HL-60/S4 treated with phorbol 12-myristate 13-acetate at 8.2 ng/mL for 4 days and 3 days (cell line): ENCODE measurements around the gene MUC5B.
"Not testable (repeated sequence)": the region's sequence is repeated elsewhere in the genome, so short reads cannot be mapped to it uniquely, and the experiment has no call there.

ENCODE experiments used
- in situ Hi-C: fragments of 300-500 bp; cut with MboI; formaldehyde crosslinking; loops from 2 replicates; pipeline ENCODE4 v1.15.0; 2022; ENCODE audit warnings: low sequenced_read_pairs

The MUC5B gene

DNA sequence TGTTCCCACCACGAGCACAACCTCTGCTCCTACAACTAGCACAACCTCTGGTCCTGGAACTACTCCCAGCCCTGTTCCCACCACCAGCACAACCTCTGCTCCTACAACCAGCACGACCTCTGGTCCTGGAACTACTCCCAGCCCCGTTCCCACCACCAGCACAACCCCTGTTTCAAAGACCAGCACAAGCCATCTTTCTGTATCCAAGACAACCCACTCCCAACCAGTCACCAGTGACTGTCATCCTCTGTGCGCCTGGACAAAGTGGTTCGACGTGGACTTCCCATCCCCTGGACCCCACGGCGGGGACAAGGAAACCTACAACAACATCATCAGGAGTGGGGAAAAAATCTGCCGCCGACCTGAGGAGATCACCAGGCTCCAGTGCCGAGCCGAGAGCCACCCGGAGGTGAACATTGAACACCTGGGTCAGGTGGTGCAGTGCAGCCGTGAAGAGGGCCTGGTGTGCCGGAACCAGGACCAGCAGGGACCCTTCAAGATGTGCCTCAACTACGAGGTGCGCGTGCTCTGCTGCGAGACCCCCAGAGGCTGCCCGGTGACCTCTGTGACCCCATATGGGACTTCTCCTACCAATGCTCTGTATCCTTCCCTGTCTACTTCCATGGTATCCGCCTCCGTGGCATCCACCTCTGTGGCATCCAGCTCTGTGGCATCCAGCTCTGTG is 30.9 kb upstream of the MUC5B start:
- in situ Hi-C loops: not testable (repeated sequence)

DNA sequence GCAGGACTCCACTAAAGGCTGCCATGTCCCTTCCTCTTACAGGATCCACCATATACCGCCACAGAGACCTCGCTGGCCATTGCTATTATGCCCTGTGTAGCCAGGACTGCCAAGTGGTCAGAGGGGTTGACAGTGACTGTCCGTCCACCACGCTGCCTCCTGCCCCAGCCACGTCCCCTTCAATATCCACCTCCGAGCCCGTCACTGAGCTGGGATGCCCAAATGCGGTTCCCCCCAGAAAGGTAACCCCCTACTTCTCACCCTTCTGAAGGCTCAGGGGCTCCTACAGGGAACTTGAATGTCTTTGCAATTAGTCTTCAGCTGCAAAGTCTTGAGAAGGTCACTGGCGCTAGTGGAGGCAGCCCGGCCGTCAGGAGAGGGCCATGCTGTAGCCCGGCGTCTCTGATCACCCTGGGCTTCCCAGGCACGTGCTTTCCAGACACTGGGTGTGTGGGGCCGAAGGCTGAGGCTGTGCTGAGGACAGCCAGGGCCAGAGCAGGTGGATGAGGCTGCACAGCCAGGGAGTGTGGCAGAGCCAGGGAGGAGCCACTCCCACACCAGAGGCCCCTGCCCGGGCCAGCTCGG is 30.0 kb upstream of the MUC5B start:
- in situ Hi-C loops: no loop called here

GRCh38 chr11:1193326-1194230 is 29.3 kb upstream of the MUC5B start:
- in situ Hi-C loops: no loop called here

- in situ Hi-C loops: no loop called here
Measured at GRCh38 chr11:1194231-1194976, 28.5 kb upstream of the MUC5B start.

DNA sequence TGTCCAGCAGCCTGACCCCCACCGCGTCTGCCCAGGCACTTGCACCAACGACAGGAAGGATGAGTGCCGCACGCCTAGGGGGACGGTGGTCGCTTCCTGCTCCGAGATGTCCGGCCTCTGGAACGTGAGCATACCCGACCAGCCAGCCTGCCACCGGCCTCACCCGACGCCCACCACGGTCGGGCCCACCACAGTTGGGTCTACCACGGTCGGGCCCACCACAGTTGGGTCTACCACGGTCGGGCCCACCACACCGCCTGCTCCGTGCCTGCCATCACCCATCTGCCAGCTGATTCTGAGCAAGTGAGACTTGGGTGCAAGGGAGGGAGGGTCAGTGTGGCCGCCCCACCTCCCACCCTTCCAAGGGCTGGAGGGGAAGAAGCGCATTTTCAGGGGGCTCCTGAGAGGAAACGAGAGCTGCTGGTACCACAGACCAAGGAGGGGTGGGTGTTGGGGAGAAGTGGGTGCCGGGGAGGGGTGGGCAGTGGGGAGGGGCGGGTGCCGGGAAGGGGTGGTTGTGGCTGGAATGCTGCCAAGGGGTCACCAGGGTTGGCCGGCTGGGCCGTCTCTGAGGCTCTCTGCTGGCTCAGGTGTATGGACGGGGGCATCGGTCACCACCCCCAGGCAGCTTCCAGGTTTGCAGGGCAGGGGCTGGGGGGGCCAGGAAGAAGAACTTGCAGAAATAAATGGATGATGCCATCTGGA is 27.7 kb upstream of the MUC5B start:
- in situ Hi-C loops: no loop called here

- in situ Hi-C loops: no loop called here
Measured at GRCh38 chr11:1195682-1196515, 27.0 kb upstream of the MUC5B start.

- in situ Hi-C loops: no loop called here
Measured at GRCh38 chr11:1196516-1197391, 26.1 kb upstream of the MUC5B start.

GRCh38 chr11:1197431-1197885 is 25.4 kb upstream of the MUC5B start:
- in situ Hi-C loops: no loop called here

DNA sequence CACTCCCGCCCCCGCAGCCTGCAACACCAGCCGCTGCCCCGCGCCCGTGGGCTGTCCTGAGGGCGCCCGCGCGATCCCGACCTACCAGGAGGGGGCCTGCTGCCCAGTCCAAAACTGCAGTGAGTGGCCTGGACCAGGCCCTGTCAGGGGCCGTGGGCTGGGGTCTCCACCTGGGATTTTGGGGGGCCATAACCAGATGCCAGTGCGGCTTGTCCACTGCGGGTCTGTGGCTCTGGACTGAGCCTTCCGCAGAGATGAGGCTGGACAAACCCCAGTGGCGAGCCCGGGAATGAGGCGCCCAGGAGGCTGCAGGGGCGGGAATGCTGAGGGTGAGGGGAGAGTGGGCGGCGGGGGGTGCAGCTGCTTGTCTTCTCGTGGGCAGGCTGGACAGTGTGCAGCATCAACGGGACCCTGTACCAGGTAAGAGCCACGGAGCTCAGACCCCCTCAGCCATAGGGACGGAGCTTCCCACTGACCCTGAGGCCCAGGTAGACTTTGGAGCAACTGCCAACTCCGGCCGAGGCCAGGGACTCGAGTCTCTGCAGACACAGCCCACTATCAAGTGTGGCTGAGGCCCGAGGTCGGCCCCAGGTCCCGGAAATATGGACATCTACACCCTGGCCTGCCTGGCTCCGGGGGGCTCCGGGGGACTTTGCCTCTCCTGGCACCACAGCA is 24.8 kb upstream of the MUC5B start:
- in situ Hi-C loops: no loop called here

DNA sequence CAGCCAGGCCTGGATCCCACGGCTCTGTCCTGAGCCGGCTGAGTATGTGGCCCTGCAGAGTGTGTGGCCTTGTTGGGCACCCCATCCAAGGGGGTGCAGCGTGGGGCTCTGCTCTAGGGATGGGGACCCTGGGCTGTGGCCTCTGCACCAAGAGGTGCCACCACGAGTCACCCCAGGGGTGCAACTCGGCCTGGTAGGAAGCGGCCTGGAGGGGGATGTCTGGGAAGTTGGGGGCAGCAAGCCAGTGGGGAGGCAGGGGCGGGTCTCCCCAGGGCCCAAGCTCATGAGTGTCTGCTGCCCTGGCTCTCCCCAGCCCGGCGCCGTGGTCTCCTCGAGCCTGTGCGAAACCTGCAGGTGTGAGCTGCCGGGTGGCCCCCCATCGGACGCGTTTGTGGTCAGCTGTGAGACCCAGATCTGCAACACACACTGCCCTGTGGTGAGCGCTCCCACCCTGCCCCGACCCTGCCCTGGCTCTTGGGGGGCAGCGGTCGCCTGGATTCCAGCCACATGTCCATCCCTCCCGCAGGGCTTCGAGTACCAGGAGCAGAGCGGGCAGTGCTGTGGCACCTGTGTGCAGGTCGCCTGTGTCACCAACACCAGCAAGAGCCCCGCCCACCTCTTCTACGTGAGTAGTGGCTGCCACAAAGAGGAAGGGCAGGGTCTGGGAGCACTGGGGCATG is 24.2 kb upstream of the MUC5B start:
- in situ Hi-C loops: no loop called here

DNA sequence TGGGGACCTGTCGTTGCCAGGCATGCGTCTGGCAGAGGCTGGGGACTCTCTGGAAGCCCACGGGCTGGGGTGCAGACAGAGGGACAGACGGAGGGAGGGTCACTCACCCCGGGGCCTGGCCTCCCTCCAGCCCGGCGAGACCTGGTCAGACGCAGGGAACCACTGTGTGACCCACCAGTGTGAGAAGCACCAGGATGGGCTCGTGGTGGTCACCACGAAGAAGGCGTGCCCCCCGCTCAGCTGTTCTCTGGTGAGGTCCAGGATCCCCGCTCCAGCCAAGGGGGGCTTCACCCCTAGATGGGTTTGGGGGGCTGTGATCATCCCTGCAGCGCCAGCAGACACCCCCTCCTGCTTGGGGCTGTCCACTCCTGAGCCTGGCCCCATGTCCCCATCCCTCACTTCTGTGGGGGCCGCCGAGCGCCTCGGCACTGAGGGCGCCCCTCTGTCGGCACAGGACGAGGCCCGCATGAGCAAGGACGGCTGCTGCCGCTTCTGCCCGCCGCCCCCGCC is 23.6 kb upstream of the MUC5B start:
- in situ Hi-C loops: no loop called here

DNA sequence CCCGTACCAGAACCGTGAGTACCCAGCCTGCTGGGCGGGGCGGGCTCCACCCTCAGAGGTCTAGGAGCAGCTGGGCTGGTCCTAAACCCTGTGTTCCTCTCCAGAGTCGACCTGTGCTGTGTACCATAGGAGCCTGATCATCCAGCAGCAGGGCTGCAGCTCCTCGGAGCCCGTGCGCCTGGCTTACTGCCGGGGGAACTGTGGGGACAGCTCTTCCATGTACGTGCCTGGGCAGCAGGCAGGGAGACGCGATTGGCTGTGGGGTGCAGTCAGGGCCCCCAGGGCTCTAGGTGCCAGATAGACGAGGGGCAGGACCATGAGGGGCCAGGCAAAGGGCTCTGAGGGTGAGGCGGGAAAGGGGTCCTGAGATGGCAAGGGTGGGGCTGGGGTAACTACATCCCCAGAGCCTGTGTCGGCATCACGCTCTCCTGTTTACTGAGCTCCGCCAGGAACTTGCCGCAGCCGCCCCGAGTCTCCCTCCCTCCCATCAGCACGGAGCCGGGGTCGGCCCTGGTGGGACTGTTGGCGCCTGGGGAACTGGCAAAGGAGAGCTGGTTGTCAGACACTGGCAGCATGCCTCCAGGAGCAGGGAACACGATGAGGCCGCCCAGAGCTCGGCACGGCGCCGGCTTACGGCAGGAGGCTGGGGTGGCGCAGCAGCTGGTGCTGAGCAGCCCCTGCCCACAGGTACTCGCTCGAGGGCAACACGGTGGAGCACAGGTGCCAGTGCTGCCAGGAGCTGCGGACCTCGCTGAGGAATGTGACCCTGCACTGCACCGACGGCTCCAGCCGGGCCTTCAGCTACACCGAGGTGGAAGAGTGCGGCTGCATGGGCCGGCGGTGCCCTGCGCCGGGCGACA is 22.9 kb upstream of the MUC5B start:
- in situ Hi-C loops: no loop called here

DNA sequence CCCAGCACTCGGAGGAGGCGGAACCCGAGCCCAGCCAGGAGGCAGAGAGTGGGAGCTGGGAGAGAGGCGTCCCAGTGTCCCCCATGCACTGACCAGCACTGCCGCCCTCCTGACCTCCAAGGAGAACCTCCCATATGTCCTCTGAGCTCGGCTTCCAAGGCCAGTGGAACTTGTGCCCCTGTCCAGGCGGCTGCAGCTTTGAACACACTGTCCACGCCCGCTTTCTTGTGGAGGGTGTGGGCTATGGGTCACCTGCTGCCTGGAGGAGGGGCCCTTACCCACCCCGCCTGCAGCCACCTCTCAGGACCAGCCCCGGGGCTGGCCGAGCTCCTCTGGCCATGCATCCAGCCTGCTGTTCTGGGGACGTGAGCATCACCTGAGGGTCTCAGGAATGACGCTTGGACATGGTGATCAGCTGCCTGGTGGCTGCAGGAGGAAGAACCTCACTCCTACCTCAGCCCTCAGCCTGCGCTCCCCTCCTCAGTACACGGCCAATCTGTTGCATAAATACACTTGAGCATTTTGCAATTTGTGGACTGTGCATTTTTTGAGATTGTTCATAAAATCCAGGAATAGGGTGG is 22.2 kb upstream of the MUC5B start:
- in situ Hi-C loops: no loop called here

DNA sequence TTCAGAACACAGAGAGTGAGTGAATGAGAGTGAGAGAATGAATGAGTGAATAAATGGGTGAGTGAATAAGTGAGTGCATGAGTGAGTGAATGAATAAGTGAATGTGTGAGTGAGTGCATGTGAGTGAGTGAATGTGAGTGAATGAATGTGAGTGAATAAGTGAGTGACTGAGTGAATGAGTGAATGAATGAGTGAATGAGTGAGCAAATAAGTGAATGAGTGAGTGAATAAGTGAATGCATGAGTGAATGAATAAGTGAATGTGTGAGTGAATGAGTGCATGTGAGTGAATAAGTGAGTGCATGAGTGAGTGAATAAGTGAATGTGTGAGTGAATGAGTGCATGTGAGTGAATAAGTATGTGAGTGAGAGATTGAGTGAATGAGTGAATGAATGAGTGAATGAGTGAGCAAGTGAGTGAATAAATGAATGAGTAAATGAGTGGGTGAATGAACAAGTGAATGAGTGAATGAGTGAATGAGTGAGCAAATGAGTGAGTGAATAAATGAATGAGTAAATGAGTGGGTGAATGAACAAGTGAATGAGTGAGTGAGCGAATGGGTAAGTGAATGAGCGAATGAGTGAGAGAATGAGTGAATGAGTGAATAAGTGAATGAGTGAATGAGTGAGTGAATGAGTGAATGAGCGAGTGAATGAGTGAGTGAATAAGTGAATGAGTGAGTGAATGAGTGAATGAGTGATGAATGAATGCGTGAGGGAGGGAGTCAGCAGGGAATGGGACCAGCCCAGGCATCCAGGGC is 21.3 kb upstream of the MUC5B start:
- in situ Hi-C loops: no loop called here

DNA sequence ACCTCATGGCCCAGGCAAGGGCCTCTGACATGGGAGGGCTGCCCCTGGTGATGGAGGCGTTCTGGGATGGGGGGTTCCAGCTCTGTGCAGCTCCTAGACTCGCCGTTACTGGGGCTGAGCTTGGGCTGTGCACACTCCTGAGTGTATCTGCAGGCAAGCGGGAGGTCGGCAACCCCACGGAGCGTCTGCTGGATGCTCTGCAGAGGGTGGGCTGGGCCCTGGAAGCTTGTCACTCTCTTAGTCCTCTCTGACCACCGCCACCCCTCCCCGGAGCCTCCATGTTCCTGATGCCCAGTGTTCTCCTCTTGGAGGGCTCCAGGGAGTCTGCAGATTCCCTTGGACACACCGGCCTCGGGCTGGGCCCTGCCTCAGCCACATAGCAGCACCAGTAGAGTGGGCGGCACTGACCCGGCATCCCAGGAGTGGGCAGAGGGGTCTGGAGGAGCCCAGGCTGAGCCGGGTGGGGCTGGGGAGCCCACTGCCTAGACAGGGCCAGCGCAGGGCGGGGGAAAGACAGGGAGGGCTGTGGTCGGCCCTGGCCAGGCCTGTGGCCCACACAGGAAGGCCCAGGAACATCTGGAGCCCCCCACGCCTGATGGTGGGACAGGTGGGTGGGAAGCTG is 20.6 kb upstream of the MUC5B start:
- in situ Hi-C loops: no loop called here
